Uterus (tissue), 4 donors: ENCODE results near the gene HDLBP. TPM values are rescaled to one million over a fixed set of nuclear protein-coding genes. Genes with fewer than 3 reads are reported as not detected.

ENCODE experiments used
- DNase-seq, 2 donors: peaks; one replicate each; pipeline ENCODE4 v3.0.0-alpha.2; 2019 to 2020
- H3K27ac ChIP-seq, 2 donors: fragments of 200-600 bp; sonication (generic); 1 replicate in 1 of 2; 2 replicates in 1 of 2; pipeline ENCODE4 v1.5.1; 2016 to 2018
- H3K27me3 ChIP-seq, 2 donors: fragments of 200-600 bp; sonication (generic); one replicate each; pipeline ENCODE4 v1.5.1; 2018 to 2019; ENCODE audit warnings: control low read depth in 1 of 2
- H3K36me3 ChIP-seq, 2 donors: fragments of 200-600 bp; sonication (generic); one replicate each; pipeline ENCODE4 v1.5.1; 2019; ENCODE audit warnings: control low read depth in 1 of 2
- H3K4me1 ChIP-seq, 2 donors: fragments of 200-600 bp; sonication (generic); one replicate each; pipeline ENCODE4 v1.5.1; 2018 to 2019; ENCODE audit warnings: control low read depth in 1 of 2
- H3K4me3 ChIP-seq, 2 donors: fragments of 200-600 bp; sonication (generic); 1 replicate in 1 of 2; 2 replicates in 1 of 2; pipeline ENCODE4 v1.5.1; 2018 to 2019; ENCODE audit warnings: mild to moderate bottlenecking in 1 of 2
- H3K9me3 ChIP-seq, 2 donors: fragments of 200-600 bp; sonication (generic); one replicate each; pipeline ENCODE4 v1.5.1; 2019; ENCODE audit warnings: control low read depth in 1 of 2
- POLR2A ChIP-seq, 2 donors: fragments of 450-650 bp; IDR thresholded peaks; one replicate each; pipeline ENCODE4 v1.6.1; 2016; ENCODE audit warnings: antibody characterized with exemption in 2 of 2, mild to moderate bottlenecking in 1 of 2, moderate library complexity in 1 of 2
- intact Hi-C: fragments of 100-400 bp; cut with DNase I; formaldehyde crosslinking; loops from one replicate; pipeline ENCODE4 v1.15.1; 2023; ENCODE audit warnings: low total_unique reads
- total RNA-seq, 4 donors: library from RNA; depleted of rRNA in 3 of 4; stranded (reverse); fragments of >200 nt in 3 of 4; gene quantifications; one replicate each; pipeline versions ENCODE4 v1.1.0 to v1.2.4, GENCODE V29; 2014 to 2023
- TF ChIP-seq, protein P1 (sequence below), 4 experiments: fragments of 200-600 bp in 2 of 4; fragments of 450-650 bp in 2 of 4; sonication (generic) in 2 of 4; IDR thresholded peaks; one replicate each; pipeline ENCODE4 v1.5.1; 2016 to 2019; ENCODE audit warnings: antibody characterized with exemption in 4 of 4, mild to moderate bottlenecking in 2 of 4, moderate library complexity in 1 of 4
- donor health status: DM: yes; HTN: yes; CAD: no.

The HDLBP gene
- total RNA-seq, 4 donors from 2014 or later: 226 to 1,465 (median 466) TPM

DNA sequence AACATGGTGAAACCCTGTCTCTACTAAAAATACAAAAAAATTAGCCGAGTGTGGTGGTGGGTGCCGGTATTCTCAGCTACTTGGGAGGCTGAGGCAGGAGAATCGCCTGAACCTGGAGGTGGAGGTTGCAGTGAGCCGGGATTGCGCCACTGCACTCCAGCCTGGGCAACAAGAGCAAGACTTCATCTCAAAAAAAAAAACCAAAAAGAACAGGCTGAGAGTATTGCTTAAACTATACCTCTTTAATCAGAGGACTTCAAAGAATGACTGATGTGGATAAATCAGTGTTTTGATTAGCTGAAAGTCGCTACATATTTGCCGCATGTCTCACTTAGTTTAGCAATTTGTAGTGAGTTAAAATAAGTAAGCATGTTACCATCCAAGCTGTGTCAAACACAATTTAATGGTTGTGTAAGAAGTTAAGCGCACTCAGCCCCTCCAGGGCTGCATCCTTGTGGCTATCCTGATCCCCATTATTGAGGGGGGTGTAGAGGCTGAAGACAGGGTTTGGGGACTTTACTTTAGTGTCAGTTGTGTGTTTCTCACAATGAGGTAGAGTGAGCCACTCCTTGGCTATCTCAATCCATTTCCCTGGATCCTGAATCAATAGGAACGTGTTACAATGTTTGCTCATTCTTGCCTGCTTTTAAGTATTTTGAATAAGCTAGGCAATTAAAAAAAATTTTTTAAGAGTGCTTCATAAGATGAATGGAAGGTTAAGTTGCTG is 29.6 kb upstream of the HDLBP start:
- H3K36me3 ChIP-seq: no peaks in the 10 kb centered on the region
- peaks cover 0 to 4% of the 10 kb centered on the region in 2 donors for H3K4me1 ChIP-seq
- DNase-seq: no peak
- TF ChIP-seq, protein P1, sequence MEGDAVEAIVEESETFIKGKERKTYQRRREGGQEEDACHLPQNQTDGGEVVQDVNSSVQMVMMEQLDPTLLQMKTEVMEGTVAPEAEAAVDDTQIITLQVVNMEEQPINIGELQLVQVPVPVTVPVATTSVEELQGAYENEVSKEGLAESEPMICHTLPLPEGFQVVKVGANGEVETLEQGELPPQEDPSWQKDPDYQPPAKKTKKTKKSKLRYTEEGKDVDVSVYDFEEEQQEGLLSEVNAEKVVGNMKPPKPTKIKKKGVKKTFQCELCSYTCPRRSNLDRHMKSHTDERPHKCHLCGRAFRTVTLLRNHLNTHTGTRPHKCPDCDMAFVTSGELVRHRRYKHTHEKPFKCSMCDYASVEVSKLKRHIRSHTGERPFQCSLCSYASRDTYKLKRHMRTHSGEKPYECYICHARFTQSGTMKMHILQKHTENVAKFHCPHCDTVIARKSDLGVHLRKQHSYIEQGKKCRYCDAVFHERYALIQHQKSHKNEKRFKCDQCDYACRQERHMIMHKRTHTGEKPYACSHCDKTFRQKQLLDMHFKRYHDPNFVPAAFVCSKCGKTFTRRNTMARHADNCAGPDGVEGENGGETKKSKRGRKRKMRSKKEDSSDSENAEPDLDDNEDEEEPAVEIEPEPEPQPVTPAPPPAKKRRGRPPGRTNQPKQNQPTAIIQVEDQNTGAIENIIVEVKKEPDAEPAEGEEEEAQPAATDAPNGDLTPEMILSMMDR (IDR thresholded peaks at IDR 0.05): no peak
- TF ChIP-seq POLR2A (IDR thresholded peaks at IDR 0.05): no peak
- H3K4me3 ChIP-seq: no peak overlapping the region
- no peaks in the 10 kb centered on the region for H3K9me3 ChIP-seq
- H3K27ac ChIP-seq: no peak overlapping the region
- intact Hi-C loops: no loop called here
- H3K27me3 ChIP-seq: no peaks in the 10 kb centered on the region

DNA sequence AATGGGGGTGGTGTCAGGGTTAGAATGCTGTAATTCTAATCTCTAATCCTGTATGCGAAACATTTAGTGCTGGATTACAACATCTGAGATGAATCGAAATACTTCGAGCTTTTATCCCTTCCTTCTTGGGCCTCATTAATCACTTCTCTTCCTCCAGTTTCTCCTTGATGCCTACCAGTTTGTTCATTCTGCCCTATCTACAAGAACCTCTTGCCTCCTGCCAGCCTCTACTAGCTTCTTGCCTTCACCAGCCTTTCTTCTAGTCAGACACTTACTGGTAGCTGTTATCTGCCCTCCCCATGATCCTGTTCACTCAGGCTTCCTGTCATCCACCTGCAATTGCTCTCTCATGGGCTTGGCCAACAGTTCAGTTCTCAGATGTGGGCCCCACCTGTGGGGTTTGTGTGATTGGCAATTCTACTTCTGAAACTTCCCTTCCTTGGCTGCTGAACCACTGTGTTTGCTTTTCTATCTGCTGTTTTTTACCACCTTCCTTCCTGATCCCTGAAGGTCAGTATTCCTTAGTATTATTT is 25.2 kb upstream of the HDLBP start:
- no peak overlapping the region for H3K4me3 ChIP-seq
- H3K27me3 ChIP-seq: no peaks in the 10 kb centered on the region
- intact Hi-C loops: no loop called here
- peak overlapping the region; percentile 51 to 65 for H3K27ac ChIP-seq
- DNase-seq: no peak
- H3K9me3 ChIP-seq: no peaks in the 10 kb centered on the region
- H3K4me1 ChIP-seq: peaks cover 4 to 10% of the 10 kb centered on the region in 2 donors
- no peaks in the 10 kb centered on the region for H3K36me3 ChIP-seq
- TF ChIP-seq, protein P1 (IDR thresholded peaks at IDR 0.05): no peak
- no peak for TF ChIP-seq POLR2A (IDR thresholded peaks at IDR 0.05)

DNA sequence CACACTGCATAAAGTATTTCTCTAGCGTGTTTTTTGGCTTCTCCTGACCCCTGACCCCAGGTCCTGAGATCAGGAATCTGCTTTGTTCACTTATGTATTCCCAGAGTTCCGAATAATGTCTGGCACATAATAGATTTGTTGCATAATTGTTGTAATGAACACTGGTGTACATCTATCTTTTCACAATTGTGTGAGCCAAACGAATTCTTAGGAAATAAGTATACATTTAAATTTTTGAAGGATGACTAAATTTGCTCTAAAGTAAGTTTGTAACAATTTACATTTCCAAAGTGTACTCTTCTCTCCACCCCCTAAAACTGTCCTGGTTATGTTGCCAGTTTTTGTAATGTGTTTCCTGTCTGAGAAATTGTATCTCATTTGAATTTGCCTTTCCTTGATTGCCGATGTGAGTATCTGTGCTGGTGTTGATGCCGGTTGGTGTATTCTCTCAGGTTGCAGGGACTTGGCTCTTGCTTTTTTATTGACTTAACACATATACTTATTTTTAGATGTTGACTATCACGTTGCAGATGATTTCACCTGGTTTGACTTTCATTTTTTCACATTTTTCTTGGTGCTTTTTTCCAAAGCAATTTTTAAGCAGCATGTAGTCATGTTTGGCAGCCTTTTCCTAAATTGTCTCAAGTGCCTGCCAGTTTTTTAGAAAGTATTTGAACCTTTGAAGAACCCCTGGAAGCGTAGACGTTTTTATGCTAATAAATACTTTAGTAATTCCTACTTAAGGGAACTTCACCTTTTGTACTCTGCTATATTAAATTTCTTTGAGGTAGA is 24.6 kb upstream of the HDLBP start:
- TF ChIP-seq POLR2A (IDR thresholded peaks at IDR 0.05): no peak
- TF ChIP-seq, protein P1 (IDR thresholded peaks at IDR 0.05): no peak
- no peak for DNase-seq
- Histone ChIP-seq H3K9me3 (no peaks in the 10 kb centered on the region), H3K36me3 (no peaks in the 10 kb centered on the region), H3K27ac (peak overlapping the region; percentile 51 to 65), H3K4me3 (no peak overlapping the region), H3K4me1 (peaks cover 4 to 10% of the 10 kb centered on the region in 2 donors), H3K27me3 (no peaks in the 10 kb centered on the region)
- intact Hi-C loops: no loop called here

DNA sequence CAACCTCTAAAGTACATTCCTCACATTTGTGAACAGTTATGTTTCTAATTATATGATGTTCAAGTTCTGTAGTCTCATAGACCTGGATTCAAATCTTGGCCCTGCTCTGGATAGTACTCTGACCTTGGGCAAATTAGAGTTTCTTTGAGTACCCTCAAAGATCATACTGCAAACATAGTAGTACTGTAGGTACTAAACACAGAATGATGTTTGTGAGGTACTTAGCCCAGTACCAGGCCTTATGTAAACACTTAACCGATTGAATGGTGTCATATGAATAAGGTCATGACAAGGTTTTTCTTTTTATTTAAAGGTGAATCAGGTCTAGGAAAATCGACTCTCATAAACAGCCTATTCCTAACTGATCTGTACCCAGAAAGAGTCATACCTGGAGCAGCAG is 19.3 kb upstream of the HDLBP start:
- peaks cover 0 to 7% of the 10 kb centered on the region in 2 donors for H3K4me1 ChIP-seq
- H3K27ac ChIP-seq: no peak overlapping the region
- H3K36me3 ChIP-seq: no peaks in the 10 kb centered on the region
- H3K4me3 ChIP-seq: no peak overlapping the region
- TF ChIP-seq POLR2A (IDR thresholded peaks at IDR 0.05): no peak
- TF ChIP-seq, protein P1 (IDR thresholded peaks at IDR 0.05): no peak
- H3K27me3 ChIP-seq: no peaks in the 10 kb centered on the region
- DNase-seq: no peak
- intact Hi-C loops: no loop called here
- H3K9me3 ChIP-seq: no peaks in the 10 kb centered on the region

DNA sequence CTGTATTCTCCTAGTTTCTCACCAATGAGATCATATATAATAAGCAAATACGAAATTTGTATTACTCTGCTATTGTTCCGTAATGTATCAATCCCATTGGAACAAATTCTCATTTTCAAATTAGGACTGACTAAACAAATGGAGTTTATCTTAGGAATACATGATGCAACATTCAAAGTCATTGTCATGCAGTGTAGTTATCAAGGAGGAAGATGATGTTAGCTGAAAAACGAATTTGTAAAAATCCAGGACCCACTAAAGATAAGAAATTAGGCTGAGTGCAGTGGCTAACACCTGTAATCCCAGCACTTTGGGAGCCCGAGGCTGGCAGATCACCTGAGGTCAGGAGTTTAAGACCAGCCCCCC is 15.1 kb upstream of the HDLBP start:
- TF ChIP-seq, protein P1 (IDR thresholded peaks at IDR 0.05): no peak
- no peak for TF ChIP-seq POLR2A (IDR thresholded peaks at IDR 0.05)
- Histone ChIP-seq H3K9me3 (no peaks in the 10 kb centered on the region), H3K27me3 (no peaks in the 10 kb centered on the region), H3K36me3 (no peaks in the 10 kb centered on the region), H3K27ac (no peak overlapping the region), H3K4me1 (no peaks in the 10 kb centered on the region), H3K4me3 (no peak overlapping the region)
- intact Hi-C loops: no loop called here
- no peak for DNase-seq
